DMS79 (cell line): Measurements from ENCODE around the gene UBL5.
"Not testable (repeated sequence)": the region's sequence is repeated elsewhere in the genome, so short reads cannot be mapped to it uniquely, and the experiment has no call there.

Experiments
- DNase-seq: peaks from one replicate; lab custom pipeline; 2025; lab: John Stamatoyannopoulos, UW

Gene UBL5

DNA sequence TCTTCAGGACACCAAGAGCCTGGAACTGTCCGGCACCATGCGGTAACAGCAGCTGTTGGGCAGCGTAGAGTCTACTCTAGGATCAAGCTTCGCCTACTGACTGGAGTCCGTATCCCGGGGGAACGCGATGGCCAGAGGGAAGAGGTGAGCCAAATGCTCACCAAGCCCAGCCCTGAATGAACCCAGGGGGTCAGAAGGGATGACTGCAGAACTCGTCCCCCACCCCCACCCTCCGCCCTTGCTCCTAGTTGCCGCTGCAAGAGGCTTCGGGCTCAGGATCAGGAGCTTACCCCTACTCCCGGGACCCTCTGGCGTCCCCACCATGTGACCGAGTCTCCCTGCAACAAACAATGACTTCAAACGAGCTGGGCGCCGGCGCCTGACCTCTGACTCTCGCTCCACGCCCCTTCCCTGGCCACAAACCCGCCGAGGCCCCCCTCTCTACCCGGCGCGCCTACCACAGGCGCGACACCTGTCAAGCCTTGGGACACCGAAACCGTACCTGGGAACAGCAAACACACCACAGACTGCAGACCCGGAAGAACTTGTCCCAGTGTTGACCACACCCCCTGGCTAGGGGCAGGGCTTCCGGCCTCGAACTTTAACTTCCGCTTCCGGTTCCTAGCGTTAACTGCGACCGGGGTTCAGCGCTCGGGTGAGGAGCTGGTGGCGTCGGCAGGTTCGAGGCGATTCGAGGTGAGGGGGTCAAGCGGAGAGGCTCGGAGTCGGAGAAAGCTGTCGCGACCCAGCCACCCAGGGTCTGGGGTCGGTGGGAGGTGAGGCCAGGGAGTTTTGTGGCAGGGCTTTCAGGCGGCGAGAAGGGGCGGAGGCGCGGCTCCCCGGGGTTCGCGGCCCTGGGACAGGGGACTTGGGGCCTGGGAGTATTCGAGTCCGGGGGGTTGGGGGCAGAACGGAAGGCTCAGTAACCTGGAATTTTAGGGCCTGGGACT, at the start of gene UBL5:
TSS of gene UBL5 (plus strand) at position 630 of the 950 bp plus-strand sequence. CDS start 420 bp downstream, outside the sequence.
- peak; percentile 84 for DNase-seq

DNA sequence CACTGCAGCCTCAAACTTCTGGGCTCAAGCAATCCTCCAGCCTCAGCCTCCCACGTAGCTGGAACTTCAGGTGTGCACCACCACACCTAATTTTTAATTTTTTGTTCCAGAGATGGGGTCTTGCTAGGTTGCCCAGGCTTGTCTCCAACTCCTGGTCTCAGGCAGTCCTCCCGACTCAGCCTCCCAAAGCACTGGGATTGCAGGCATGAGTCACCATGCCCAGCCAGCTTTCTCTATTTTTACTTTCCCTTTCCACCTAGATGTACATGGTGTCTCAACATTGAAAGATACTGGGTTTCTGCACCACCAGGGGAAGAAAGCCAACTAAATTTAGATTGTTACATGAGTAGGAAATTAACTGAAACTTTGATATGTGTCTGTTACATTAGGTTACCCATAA, 45.4 kb upstream of the UBL5 start:
- no peak for DNase-seq

DNA sequence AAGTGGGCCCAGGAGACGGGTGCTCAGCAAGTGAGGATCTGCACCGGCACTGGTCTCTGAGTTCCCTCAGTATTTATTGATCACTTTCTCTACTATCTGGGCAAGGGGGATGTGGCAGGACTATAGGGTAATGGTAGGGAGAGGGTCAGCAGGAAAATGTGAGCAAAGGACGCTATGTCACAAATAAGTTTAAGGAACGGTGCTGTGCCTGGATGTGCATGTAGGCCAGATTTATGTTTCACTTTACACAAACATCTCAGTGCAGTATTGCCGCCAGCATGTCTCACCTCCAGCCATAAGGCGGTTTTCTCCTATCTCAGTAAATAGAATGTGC, 43.6 kb upstream of the UBL5 start:
- not testable (repeated sequence) for DNase-seq

DNA sequence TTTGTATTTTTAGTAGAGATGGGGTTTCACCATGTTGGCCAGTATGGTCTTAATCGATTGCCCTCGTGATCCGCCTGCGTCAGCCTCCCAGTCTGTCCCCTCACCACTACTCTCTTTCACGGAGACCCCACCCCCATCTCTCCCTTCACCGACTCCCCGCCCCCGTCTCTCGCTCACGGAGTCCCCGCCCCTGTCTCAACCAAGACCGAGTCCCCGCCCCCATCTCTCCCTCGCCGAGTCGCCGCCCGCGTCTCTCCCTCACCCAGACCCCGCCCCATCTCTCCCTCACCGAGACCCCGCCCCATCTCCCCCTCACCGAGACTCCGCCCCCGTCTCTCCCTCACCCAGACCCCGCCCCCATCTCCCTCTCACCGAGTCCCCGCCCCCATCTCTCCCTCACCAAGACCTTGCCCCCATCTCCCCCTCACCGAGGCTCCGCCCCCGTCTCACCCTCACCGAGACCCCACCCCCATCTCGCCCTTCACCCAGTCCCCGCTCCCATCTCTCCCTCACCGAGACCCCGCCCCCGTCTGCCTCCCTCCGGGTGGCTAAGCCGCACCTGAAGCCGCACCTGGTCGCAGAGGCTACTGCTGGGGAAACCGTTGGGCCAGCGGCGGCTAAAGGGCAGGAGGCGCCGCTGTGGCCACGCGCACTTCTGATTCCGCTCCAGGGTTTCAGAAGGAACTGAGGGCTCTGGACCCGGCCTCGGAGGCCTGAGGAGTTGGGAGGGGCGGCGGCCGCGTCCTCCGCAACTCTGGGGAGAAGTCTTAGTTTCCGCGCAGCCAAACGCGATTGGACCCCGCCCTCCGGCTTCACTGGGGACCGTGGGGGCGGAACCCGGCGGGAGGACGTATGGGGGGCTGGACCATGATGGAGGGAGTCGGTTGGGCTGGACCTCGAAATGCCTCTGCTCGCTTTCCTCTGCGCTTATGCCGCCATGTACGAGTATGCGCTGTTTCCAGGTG, 42.1 kb upstream of the UBL5 start:
- DNase-seq, result peak; percentile 99

DNA sequence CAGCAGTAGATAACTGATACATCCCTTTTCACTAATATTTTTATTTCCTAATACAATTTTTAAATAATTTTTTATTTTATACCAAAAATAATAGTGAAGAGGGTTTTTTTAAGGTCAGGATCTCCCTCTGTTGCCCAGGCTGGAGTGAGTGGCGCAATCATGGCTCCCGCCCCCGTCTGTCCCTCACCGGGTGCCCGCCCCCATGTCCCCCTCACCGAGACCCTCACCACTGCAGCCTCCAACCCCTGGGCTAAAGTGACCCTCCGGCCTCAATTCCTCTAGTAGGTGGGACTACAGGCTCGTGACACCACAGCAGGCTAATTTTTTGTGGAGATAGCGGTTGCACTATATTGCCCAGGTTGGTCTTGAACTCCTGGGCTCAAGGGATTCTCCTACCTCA, 41.4 kb upstream of the UBL5 start:
- no peak for DNase-seq

DNA sequence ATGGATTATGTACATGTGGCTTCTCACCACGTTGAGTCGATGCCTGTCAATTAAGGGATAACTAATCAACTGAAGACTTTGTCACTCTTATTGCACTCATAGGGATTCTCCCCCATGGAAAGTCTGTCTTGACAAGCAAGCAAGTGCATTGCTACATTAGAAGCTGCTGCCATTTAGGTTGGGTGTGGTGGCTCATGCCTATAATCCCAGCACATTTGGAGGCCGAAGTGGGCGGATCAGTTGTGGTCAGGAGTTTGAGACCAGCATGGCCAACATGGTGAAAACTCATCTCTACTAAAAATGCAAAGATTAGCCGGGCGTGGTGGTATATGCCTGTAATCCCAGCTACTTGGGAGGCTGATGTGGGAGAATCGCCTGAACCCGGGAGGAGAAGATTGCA, 40.9 kb upstream of the UBL5 start:
- DNase-seq, result no peak

DNA sequence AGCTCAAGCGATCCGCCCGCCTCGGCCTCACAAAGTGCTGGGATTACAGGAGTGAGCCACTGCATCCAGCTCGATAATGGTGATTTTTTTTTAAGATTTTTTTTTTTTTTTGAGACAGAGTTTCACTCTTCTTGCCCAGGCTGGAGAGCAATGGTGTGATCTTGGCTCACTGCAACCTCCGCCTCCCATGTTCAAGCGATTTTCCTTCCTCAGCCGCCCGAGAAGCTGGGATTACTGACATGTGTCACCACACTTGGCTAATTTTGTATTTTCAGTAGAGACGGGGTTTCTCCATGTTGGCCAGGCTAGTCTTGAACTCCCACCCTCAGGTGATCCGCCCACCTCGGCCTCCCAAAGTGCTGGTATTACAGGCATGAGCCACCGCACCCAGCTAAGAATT, 39.1 kb upstream of the UBL5 start:
- not testable (repeated sequence) for DNase-seq

DNA sequence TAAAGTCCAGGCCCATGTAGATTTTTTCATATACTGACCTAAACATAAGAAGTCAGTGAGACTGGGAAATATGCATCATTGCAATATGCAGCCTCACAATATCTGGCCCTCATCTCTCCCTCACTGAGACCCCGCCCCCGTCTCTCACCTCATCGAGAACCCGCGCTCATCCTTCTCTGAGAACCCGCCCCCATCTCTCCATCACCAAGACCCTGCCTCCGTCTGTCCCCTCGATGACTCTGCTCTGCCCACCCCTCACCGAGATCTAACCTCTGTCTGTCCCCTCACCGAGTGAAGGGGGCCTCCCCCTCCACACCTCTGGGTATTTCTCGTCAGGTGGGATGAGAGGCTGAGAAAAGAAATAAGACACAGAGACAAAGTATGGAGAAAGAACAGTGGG, 38.7 kb upstream of the UBL5 start:
- no peak for DNase-seq

DNA sequence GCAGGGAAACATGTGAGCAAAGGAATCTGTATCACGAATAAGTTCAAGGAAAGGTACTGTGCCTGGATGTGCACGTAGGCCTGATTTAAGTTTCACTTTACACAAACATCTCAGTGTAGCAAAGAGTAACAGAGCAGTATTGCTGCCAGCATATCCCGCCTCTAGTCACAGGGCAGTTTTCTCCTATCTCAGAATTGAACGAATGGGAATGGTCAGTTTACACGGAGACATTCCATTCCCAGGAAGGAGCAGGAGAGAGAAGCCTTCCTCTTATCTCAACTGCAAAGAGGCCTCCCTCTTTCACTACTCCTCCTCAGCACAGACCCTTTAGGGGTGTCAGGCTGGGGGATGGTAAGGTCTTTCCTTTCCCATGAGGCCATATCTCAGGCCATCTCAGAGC, 38.1 kb upstream of the UBL5 start:
- not testable (repeated sequence) for DNase-seq

DNA sequence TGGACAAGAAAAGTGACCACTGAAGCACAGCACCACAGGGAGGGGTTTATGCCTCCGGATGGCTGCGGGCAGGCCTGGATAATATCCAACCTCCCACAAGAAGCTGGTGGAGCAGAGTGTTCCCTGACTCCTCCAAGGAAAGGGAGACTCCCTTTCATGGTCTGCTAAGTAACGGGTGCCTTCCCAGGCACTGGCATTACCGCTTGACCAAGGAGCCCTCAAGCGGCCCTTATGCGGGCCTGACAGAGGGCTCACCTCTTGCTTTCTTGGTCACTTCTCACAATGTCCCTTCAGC, 36.7 kb upstream of the UBL5 start:
- DNase-seq, result not testable (repeated sequence)

DNA sequence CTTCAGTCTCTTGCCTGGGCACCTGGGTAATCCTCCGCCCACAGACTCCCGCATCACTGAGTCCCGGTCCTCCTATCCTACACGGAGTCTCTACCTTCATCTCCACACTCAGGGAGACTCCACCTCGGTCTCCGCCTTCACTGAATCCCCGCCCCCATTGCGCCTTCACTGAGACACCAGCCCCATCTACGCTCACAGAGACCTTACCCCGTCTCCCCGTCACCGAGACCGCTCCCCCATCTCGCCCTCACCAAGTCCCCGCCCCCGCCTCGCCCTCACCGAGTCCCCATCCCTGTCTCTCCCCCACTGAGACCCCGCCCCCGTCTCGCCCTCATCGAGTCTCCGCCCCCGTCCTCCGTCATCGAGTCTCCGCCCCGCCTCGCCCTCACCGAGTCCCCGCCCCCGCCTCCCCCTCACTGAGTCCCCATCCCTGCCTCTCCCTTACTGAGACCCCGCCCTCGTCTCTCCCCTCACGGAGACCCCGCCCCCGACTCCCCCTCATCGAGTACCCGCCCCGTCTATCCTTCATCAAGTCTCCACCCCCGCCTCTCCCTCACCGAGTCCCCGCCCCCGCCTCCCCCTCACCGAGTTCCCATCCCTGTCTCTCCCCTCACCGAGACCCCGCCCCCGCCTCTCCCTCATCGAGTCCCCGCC, 36.0 kb upstream of the UBL5 start:
- DNase-seq, result peak; percentile 92

DNA sequence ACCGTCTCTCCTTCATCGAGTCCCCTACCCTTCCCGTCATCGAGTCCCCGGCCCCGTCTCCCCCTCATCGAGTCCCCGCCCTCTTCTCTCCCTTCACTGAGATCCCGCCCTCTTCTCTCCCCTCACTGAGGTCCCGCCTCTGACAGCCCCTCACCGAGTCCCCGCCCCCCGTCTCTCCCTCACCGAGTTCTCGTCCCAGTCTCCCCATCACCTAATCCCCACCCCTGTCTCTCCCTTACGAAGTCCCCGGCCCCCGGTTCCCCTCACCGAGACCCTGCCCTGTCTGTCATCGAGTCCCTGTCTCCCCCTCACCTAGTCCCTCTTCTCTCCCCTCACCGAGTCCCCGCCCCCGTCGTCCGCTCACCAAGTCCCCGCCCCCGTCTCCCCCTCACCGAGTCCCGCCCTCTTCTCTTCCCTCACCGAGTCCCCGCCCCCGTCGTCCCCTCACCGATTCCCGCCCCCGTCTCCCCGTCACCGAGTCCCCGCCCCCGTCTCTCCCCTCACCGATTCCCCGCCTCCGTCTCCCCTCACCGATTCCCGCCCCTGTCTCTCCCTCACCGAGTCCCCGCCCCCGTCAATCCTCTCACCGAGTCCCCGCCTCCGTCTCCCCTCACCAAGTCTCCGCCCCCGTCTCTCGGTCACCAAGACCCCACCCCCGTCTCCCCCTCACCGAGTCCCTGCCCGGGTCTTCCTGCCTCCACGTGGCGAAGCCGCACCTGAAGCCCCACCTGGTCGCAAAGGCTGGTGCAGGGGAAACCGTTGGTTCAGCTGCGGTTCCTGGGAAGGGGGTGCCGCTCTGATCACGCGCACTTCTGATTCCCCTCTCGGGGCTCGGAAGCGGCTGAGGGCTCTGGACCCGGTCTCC, 35.3 kb upstream of the UBL5 start:
- peak; percentile 89 for DNase-seq

DNA sequence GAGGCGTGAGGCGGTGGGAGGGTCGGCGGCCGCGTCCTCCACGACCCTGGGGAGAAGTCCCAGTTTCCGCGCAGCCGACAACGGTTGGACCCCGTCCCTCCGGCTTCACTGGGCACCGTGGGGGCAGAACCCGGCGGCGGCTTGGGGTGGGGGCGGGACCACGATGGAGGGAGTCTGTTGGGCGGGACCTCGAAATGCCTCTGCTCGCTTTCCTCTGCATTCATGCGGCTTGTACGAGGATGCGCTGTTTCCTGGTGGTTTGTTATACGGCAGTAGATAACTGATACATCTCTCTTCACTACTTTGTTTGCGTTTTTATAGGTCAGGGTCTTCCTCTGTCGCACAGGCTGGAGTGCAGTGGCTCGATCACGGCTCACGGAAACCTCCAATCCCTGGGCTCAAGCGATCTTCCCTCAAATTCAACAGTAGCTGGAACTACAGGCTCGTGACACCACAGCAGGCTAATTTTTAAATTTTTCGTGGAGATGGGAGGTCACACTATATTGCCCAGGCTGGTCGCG, 34.6 kb upstream of the UBL5 start:
- no peak for DNase-seq

DNA sequence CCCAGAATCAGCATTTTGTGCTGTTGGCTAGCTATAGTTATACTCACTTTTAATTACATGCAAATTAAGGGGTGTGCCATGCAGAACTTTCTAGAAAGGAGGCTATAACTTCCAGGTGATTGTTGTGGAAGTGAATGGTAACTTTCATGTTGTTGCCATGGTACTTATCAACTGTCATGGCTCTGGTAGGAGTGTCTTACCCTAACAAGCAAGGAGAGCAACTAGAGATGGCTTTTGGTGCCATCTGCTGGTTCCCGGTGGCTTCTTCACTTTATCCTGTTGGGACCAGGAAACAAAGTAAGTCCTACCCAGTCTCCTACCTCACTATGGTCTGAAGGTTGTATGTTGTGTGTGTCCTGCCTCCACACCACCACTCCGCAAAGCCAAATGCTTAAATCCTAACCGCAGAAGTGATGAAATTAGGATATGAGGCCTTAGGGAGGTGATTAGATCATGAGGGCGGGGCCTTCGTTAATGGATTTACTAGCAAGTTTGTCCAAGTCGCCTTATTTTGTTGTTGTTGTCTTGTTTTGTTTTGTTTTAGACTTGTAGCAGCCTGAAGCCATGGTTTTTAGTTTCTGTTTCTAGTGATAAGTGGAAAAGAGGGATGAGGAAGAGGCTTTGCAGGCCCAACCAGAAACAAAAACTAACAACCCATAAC, 31.5 kb upstream of the UBL5 start:
- DNase-seq, result peak; percentile 87

DNA sequence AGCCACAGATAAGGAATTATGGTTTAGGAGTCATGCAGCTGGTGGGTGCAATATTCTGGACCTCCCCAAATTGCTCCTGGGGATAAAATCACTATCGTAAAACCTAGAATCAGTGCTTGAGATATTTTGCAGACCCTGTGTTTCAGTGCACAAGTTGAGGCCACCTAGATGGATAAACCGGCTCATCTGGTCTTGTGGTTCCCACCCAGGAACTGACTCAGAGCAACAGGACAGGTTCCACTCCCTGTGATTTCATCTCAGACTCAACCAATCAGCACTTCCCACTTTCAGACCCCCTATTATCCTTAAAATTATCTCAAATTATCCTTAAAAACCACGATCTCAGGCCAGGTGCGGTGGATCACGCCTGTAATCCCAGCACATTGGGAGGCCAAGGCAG, 29.8 kb upstream of the UBL5 start:
- no peak for DNase-seq

DNA sequence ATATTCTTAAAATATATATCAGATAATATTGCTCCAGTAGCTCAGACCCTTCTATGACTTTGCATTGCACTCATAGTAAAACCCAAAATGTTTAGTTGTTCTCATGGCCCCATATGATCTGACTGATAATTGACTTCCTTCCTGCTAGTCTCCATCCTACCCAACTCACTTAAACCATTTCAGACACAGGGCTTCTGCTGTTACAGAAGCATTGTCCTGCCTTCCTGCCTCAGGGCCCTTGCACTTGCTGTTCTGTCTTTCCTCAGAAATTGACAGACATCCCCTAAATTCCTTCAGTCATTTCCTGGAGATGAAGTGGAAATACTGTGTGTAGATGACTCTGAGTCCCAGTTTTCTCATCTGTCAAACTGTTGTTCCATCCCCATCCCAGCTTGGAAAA, 28.6 kb upstream of the UBL5 start:
- no peak for DNase-seq

DNA sequence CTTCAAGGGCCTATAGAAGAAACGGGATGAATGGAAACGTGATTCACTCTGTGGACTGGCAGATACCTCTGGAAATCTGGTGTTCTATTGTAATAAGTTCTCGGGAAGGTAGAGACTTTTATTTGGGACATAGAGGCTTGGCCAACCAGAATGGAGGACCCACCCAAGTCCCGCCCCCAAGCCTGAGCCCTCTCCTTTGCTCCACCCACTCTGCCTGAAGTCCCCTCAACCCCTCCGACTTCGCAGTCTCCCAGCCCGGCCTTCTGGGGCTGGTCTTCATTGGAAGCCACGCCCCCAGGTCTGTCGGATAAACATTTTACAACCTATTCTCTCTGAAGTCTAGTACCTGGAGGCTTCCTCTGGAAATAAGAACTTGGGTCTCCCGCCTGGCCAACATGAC, 25.7 kb upstream of the UBL5 start:
- no peak for DNase-seq

DNA sequence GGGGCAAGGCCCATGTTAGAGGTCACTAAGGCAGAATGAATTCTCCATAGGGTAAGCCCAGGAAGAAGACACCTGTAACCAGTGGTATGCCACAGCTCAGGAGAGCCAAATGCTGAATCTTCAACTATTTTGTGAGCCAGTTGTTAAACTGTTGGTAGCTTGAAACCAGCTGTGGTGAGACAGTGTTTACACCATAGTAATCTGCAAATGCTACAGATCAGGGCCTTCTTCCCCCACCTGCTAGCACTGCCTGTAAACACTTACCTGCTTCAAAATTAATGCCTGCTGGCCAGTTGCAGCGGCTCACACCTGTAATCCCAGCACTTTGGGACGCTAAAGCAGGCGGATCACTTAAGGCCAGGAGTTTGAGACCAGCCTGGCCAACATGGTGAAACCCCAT, 20.9 kb upstream of the UBL5 start:
- DNase-seq, result no peak

DNA sequence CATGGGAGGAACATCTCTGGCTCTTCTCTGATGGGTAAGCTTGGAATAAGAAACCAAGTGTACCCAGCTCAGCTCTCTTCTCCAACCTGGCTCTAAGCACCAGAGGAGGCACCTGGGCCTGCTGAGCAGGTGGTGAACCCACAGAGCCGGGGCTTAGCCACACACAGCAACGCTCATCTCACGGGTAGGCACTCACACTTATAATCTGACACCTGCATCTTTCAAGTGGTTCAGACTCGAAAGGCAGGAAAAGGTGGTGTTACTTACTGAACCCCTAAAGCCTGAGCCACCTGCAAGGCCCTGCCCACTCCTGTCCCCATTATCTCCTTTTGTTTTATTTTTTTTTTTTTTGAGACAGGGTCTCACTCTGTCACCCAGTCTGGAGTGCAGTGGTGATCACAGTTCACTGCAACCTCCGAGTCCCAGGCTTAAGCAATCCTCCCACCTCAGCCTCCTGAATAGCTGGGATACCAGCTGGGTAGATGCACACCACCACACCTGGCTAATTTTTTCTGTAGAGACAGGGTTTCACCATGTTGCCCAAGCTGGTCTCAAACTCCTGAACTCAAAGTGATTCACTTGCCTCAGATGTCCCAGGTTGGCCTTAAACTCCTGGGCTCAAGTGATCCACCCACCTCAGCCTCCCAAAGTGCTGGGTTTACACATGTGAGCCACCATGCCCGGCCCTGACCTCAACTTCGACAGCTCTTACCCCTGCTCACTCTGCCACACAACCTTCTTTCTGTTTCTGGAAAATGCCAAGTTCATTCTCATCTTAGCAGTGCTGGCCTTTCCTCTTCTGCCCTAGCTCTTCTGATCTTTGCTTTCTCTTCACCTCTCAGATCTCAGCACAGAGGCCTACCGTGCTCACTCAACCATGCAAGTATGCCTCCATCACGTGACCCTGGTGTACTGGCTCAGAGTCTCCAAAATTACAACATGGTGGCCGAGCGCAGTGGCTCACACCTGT, 18.6 kb upstream of the UBL5 start:
- DNase-seq, result no peak

DNA sequence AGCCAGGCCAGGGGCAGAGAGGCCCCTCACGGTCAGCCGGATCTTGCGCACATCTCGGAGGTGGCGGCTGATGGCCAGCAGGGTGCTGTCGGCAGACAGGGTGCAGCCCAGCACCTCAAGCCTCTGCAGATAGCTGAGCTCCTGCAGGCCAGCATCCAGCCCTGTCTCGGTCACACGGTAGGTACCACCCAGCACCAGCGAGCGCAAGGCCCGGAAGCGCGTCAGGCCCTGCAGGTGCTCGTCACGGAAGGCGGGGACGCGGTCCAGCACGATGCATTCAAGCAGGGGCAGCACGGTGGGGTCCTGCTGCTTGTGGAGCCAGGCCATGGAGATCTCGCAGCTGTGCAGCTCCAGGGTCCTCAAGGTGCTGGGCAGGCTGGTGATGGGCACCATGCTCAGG, 16.6 kb upstream of the UBL5 start:
- DNase-seq, result no peak
